GM10248 (cell line): Measurements from ENCODE around the gene KSR2.

ENCODE experiments used
- CTCF ChIA-PET: fragments of 300-600 bp; sonication (Branson Sonifier 250); formaldehyde crosslinking; extraction: SDS; loops from one replicate; lab custom pipeline; 2021; ENCODE audit warnings: antibody characterized with exemption; lab: Yijun Ruan, JAX
- POLR2A ChIA-PET: fragments of 350-650 bp; sonication (Branson Sonifier 250); formaldehyde crosslinking; extraction: SDS; loops from one replicate; lab custom pipeline; 2020; ENCODE audit warnings: antibody characterized with exemption; lab: Yijun Ruan, JAX
- DNase-seq: peaks from one replicate; pipeline ENCODE4 v3.0.0; 2012; ENCODE audit errors: extremely low spot score
- TF ChIP-seq, protein P1 (sequence below): IDR thresholded peaks from 2 replicates; pipeline ENCODE4 v1.5.1; 2012; ENCODE audit warnings: mild to moderate bottlenecking, low read depth; ENCODE audit errors: extremely low read depth, missing control alignments, control extremely low read depth

Gene KSR2

DNA sequence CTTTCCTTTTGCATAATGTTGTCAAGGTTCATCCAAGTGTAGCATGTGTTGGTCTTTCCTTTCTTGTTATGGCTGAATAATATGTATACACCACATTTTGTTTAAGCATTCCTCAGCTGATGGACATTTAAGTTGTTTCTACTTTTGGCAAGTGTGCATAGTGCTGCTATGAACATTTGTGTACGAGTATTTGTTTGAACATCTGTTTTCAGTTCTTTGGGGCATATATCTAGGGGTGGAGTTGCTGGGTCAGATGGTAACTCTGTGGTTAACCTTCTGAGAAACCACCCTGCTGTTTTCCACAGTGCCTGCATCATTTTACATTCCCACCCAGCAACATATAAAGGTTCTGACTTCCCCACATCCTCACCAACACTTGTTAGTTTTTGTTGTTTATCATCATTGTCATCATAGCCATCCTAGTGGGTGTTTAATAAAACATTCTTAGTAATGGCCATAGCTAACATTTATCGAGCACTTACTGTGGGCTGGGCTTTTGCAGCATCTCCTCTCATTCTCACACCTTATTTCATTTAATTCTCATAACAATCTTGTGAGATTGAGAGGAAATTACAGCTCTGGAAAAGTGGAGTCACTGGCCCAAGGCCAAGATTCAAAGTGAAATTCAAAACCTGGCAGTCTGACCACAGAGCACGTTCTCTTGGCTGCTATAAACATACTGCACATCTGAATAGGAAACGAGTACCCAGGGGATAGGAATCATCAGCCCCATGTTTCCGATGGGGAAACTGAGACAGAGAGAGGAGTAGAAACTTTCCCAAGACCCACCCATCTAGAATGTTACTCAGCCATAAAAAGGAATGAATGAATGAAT is 193.6 kb downstream of the KSR2 start:
- ChIA-PET CTCF (interaction anchor here (1.0 kb wide), 1 partner anchor 45 kb away, joined by 3 read pairs; no protein-coding TSS in a partner anchor), POLR2A (no interaction called here)
- TF ChIP-seq, protein P1, sequence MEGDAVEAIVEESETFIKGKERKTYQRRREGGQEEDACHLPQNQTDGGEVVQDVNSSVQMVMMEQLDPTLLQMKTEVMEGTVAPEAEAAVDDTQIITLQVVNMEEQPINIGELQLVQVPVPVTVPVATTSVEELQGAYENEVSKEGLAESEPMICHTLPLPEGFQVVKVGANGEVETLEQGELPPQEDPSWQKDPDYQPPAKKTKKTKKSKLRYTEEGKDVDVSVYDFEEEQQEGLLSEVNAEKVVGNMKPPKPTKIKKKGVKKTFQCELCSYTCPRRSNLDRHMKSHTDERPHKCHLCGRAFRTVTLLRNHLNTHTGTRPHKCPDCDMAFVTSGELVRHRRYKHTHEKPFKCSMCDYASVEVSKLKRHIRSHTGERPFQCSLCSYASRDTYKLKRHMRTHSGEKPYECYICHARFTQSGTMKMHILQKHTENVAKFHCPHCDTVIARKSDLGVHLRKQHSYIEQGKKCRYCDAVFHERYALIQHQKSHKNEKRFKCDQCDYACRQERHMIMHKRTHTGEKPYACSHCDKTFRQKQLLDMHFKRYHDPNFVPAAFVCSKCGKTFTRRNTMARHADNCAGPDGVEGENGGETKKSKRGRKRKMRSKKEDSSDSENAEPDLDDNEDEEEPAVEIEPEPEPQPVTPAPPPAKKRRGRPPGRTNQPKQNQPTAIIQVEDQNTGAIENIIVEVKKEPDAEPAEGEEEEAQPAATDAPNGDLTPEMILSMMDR = no peak
- DNase-seq = no peak

DNA sequence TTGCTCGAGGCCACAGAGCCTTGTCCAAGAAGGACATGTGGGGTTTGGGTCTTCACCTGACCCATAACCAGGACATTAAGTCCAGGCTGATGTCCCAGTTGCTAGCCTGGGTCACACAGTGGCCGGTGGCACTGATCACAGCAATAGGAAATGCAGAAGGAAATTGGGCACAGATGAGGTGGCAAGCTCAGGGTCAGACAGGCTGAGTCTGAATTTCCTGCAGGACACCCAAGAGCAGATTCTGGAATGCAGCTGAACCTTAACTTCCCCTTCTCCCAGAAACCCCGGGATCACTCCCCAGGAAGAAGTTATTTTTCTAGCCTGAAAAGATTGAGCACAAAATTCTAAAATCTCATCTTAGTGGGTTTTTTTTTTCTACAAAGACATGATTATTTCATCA is 199.9 kb downstream of the KSR2 start:
- CTCF ChIA-PET = interaction anchor here (1.0 kb wide), 1 partner anchor 22 kb away, joined by 3 read pairs; no protein-coding TSS in a partner anchor
- POLR2A ChIA-PET = no interaction called here
- no peak for DNase-seq
- TF ChIP-seq, protein P1 = no peak

DNA sequence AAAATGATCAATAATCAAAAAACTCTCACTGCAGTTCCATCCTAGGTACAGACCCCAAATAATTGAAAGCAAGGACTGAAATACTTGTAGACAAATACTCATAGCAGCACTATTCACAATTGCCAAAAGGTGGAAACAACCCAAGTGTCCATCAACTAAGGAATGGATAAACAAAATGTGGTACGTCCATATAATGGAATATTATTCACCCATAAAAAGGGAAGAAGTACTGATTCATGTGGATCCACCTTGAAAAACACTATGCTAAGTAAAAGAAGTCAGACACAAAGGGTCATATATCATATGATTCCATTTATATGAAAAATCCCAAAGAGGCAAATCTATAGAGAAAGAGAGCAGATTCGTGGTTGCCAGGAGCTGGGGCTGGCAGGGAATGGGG is 202.8 kb downstream of the KSR2 start:
- TF ChIP-seq, protein P1 = no peak
- DNase-seq = no peak
- ChIA-PET POLR2A (no interaction called here), CTCF (no interaction called here)

DNA sequence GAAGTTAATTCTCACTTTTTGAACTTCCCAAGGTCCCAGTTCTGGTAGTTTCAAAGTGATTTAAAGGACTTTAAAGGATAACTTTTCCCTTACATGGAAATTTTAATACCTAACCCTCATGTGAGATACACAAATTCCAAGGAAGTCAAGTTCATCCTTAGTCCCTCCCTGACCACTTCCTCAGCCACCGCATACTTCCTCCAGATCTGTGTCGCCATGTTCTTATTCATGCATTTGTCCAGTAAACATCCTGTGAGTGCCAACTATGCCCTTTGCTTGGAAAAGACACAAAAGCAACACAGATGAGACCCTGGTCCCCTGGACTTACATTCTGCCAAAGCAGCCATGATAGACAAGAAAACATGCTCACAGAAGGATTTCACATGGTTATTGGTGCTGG is 206.6 kb downstream of the KSR2 start:
- CTCF ChIA-PET = no interaction called here
- TF ChIP-seq, protein P1 = no peak
- DNase-seq = no peak
- POLR2A ChIA-PET = no interaction called here

DNA sequence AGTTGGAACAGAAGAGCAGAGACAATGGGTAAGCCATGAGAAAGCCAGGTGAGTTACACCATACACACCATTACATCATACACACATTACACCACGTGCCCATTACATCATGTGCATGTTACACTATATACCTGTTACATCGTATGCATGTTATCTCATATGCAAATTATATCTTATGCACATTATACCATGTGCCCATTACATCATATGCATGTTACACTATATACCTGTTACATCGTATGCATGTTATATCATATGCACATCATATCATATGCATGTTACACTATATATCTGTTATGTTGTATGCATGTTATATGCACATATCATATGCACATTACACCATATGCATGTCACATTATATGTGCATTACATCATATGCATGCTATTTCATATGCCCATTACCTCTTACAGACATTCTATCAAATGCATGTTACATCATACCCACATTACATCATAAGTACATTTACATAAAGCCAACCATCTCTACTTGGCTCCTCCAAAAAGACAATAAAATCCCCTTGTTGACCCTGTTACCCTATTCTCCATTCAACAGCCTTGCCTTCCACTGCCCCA is 207.2 kb downstream of the KSR2 start:
- CTCF ChIA-PET = no interaction called here
- TF ChIP-seq, protein P1 = no peak
- POLR2A ChIA-PET = no interaction called here
- no peak for DNase-seq

DNA sequence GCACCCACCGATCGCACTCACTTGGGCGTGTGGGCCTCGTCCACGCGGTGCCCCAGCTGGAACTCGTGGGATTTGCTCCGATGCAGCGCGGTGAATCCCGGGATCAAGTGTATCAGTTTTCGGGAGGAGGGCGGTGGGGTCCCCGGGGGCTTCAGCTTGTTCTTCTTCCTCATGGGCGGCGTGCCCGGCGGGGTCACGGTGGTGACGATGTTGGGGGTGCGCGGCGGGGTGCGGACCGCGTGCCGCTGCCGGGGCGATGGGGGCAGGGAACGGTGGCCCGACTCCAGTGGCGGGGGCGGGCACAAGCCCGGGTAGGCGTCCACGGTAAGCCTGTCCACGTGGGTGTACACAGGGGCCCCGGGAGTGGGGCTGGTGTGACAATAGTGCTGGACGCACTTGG is 207.8 kb downstream of the KSR2 start:
- no peak for DNase-seq
- ChIA-PET CTCF (no interaction called here), POLR2A (no interaction called here)
- TF ChIP-seq, protein P1 = no peak
